NCI-H187 (cell line): Measurements from ENCODE around the gene KRT23.
"Not testable (repeated sequence)": the region's sequence is repeated elsewhere in the genome, so short reads cannot be mapped to it uniquely, and the experiment has no call there.

Experiments
- DNase-seq, 2 experiments: peaks; one replicate each; lab custom pipeline; 2025; lab: John Stamatoyannopoulos, UW

The KRT23 gene

DNA sequence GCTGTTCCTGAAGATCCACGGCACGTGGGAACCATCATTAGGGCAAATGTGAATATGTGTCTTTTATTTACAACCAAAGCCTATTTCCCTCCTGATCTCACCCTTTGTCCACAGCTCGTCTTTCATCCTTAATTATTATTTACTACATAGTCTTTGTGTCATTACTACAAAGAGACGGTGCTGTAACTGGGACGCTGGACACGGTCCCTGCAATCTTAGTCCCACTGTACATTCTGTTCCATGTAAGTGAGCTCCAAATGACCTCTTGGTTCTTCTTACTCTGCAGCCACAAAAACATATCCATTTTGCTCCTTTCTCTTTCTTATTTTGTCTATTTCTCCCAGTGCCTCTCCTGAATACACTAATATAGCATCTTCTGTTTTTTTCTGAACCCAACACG, 12.7 kb upstream of the KRT23 start:
- no peak for DNase-seq

DNA sequence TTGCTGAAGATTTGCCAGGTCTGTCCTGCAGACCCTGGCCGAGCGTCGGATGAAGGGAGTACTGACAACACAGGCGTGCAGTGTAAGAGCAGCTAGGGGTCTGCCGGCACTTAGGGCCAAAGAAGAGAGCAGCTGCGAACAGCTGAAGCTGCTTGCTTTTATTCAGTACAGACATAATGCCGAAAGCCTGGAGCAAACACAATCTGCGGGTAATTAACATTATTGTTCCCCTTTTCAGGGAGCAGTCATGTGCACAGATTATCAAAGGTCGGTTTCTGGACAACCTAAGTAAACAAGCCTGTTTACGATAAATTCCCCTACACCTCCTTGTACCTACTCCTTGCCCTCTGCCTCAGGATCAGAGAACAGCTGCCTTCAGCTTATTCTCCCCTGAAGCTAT, 12.0 kb upstream of the KRT23 start:
- DNase-seq, result no peak

- DNase-seq, result no peak
Observed at GRCh38 chr17:40947929-40948328, 10.5 kb upstream of the KRT23 start.

DNA sequence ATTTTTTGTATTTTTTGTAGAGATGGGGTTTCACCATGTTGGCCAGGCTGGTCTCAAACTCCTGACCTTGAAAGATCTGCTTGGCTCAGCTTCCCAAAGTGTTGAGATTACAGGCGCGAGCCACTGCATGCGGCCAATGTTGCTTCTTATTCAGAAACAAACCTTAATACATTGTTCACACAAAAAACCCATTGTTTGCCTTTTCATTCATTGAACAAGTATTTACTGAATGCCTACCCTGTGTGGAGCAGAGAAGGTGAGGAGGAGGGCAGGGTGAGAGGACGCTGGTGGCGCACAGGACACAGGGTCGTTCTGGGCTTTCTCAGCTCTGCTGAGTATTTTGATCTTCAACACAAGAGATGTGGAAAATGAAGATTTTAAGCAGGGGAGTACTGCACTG, 8.0 kb upstream of the KRT23 start:
- no peak for DNase-seq

DNA sequence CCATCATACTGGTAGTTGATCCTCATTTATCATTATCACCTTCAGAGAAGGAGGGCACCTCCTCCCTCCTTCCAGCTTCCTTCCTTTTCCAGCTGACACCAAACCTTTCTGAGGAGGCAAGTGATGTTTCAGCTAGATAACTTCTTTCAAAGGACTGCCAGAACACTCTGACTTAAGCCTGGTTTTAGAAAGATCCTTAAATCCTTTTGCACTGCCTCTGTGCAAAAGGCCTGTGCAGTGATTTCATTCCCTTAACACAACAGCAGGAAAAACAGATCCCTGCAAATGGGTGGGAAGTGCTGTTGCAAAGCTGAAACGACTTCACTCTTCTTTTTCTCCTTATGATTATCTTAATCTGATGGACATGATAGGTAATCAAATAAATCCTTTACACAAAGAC, 7.1 kb upstream of the KRT23 start:
- DNase-seq, result no peak

DNA sequence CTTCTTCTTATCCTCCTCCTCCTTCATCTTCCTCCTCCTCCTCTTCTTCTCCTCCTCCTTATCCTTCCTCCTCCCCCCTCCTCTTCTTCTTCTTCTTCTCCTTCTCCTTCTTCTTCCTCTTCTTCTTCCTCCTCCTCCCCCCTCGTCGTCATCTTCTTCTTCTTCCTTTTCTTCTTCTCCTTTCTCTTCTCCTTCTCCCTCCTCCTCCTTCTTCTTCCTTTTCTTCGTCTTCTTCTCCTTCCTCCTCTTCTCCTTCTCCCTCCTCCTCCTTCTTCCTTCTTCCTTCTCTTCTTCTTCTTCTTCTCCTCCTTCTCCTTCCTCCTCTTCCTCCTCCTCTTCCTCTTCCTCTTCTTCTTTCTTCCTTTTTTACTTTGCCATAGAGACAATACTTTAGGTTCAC, 5.1 kb upstream of the KRT23 start:
- no peak for DNase-seq

DNA sequence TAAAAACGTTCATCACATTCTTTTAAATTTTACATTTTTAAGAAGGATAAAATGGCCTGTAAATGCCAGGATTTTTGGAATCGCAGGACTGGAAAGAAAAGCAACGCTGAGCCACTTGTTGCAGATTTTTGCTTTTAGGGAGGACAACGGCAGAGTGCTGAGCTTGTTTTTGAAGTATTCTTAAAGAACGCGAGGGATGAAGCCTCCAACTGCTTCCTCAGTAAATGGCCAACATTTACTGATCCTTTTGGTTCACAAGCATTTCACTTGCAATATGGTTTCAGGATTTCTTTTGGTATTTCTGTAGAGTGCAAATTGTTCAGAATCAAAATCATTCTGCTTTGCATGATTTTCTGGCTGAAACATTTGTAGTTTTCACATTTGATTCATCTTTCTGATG, 2.8 kb upstream of the KRT23 start:
- DNase-seq, result no peak

DNA sequence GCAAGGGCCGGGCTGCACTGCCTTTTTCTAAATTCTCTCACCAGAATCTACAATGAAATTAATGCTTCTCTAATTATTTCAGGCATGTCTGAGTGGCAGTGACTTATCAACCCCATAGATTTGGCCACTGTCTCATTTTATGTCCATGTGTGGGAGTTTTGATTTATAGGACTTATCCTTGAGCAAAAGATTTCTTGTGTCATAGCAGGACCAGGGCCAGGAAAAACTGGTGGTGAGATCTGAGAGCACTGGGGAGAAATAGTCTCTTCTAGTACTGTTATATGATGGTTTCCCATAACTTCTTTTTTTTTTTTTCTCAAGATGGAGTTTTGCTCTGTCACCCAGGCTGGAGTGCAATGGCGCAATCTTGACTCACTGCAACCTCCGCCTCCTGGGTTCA, 1.5 kb upstream of the KRT23 start:
- no peak for DNase-seq

GRCh38 chr17:40936976-40937375, 470 bp downstream of the KRT23 start:
- DNase-seq, result no peak

- no peak for DNase-seq
Observed at GRCh38 chr17:40936437-40936971, 942 bp downstream of the KRT23 start.

GRCh38 chr17:40935624-40936023, 1.8 kb downstream of the KRT23 start:
- DNase-seq, result no peak

DNA sequence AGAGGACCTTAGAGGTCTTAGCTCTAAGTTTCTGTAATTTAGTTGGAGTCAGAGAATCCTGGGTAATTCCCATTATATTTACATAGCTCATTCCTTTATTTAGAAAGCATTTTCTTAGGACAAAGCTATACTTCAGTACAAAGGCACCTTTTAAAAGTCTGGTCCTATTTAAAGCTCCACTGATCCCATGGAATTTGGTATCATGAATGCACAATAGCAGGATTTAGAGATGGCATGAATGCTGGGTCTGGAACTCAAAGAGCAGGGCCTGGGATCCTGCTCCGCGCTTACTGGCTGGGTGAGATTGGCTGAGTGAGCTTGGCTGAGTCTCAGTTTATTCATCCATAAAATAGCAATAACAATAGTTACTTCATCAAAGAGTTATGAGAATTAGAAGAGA, 4.8 kb downstream of the KRT23 start:
- no peak for DNase-seq

DNA sequence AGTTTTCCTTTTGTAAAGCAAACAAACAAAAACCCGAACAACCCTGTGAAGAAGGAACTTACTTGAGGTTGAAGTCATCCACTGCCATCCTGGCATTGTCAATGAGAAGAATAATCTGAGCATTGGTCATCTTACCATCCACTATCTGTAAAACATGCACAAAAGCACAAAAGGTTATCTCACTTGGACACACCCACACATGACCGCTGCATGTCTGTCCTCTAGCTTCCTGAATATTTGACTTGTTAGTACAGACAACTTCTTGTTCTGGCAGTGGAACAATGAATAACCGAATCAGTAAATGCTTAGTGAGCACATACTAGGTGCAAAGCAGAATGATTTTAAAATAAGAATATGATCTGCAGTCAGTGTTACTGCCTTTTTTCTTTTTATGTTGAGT, 6.1 kb downstream of the KRT23 start:
- DNase-seq, result no peak

DNA sequence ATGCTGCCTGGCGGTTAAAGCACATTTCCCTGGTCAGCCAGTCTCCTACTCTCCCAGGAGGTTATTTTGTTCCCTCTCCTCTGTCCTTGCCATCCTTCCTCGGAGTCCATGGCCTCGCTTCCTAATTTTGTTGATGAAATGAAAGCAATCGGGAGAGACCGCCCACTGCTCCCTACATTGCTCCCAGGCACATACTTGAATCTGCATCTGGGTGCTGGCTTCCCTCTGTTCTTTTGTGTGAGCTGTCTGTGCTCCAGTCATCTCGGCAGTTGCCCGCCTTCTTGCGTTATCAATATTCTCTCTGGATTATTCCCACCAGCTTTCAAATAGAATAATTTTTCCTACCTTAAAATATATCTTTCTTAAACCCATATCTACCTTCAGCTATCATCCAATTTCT, 11.1 kb downstream of the KRT23 start:
- no peak for DNase-seq

DNA sequence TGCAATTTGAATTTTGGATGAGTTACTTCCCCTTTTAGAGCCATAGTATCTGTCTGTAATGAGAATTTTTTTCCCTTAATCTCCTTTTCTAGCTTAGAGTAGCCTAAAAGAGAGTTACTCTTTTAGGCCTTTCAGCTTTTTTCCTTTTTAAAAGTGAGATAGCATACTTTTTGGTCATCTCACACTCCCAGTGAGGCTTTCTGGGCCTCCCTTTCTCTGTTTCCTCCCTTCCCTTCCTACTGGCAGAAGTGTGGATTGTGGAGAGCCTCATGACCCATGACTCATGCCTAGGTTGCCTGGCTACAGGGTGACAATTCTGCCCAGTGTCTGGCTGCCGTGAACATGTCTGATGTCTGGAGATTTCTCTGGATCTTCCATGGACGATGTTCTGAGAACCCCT, 15.2 kb downstream of the KRT23 start:
- no peak for DNase-seq

DNA sequence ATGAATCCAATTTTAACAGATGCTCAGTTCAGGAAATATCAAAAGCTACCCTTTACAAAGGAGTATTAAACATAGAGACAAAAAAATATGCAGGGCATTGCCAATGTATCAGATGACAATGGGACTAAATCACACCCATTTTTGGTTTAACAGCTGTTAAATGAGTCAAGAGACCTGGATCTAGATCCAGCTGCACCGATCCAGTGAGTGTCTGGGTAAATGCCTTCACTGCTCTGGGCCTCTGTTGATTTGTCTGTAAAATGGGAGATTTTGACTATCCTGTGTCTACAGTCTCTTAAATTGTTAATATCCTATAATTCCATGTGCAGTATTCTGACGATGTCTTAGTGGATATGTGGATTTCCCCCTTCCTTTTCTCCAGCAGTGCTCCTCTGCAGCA, 16.4 kb downstream of the KRT23 start:
- no peak for DNase-seq

DNA sequence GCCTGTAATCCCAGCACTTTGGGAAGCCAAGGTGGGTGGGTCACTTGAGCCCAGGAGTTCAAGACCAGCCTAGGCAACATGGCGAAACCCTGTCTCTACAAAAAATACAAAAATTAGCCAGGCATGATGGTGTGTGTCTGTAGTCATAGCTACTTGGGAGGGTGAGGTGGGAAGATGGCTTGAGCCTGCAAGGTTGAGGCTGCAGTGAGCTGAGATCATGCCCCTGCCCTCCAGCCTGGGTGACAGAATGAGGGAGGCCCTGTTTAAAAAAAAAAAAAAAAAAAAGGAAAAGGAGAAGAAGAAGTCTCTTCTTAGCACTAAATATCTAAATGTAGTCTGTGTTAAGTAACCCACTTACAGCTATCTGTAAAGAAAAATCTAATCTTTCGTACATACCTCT, 20.3 kb downstream of the KRT23 start:
- not testable (repeated sequence) for DNase-seq

GRCh38 chr17:40916366-40916765, 21.1 kb downstream of the KRT23 start:
- DNase-seq, result no peak

GRCh38 chr17:40915721-40916256, 21.7 kb downstream of the KRT23 start:
- DNase-seq, result no peak

DNA sequence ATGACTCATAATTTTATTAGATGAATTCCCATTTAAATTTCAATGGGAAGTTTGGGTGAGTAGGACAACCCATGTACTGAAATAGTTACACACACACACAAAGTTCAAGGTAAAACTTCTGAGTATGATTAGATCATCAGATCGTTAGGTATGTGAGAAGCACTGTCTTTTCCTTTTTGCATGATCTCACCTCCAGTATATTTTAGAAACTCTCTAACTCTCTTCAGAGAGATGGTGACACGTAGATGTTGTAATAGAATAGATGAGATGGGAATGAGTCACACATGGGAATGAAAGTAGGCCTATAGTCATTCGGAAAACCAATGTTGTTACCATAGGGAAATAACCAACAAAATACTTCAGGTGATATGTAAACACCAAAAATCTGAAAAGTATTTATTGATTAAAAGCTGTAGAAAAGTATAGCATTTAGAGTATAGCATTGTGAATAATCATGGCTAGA, 22.2 kb downstream of the KRT23 start:
- DNase-seq, result no peak

GRCh38 chr17:40914075-40914855, 23.2 kb downstream of the KRT23 start:
- no peak for DNase-seq

DNA sequence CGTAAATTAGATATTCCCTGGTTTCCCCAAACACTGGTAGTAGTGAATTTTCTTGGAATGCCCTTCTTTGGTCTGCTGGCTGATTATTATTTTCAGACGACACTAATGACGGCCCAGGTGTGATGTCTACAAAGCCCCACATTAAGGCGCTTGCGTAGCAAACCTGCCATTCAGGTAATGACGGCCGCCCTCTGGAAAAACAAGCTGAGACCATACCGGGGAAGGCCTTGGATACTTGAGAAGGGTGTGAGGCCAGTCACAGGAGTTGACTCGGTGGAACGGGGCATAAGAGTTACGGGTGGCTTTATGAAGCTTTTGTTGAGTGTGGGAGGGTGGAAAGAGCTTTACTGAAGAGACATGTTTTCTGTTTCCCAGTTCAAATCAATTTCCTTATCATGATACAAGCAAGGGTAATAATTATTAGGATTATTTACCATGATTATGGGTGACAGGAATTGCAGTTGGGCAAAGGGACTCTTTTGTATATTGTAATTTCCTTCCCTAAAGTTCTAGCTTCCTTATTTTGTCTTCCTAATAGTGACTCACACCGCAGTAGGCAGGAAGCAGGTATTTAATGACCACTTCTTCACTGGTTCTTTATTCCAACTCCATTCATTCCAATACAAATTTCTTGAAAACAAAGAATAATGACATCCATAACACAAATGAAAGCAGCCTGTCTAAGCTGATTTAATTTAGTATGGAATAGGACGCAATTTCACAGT, 24.8 kb downstream of the KRT23 start:
- no peak for DNase-seq

DNA sequence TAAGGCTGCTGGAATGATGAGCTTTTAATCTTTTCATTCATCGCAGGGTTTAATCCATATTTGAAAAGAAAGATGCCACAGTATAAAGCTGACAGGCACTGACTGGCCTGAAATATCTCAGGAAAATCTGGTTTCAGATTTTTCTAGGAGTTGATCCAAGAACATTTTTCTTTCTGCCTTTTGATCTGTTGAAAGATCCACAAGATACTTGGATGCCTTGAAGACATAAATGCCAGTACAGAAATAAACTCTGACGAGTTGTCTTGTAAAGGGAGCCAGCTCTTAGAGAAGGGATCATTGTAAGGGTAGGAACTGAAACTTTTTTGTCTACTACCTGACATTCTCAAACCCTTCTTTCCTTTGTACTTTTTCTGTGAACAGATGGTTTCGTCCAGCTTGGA, 27.0 kb downstream of the KRT23 start:
- DNase-seq, result no peak
